NCI-H2171 (cell line): ENCODE results near the gene WDR33.

Experiments used
- DNase-seq: peaks from one replicate; lab custom pipeline; 2025; lab: John Stamatoyannopoulos, UW

The WDR33 gene

GRCh38 chr2:127719301-127720218 is 91.4 kb downstream of the WDR33 start:
- DNase-seq, result no peak

- DNase-seq, result no peak
These were observed 92.7 kb downstream of the WDR33 start for GRCh38 chr2:127718271-127718670.

GRCh38 chr2:127715778-127716449 is 95.1 kb downstream of the WDR33 start:
- DNase-seq, result no peak

GRCh38 chr2:127713562-127713961 is 97.4 kb downstream of the WDR33 start:
- no peak for DNase-seq

- DNase-seq, result no peak
These were observed 98.0 kb downstream of the WDR33 start for GRCh38 chr2:127712999-127713398.

- DNase-seq, result no peak
These were observed 101.6 kb downstream of the WDR33 start for GRCh38 chr2:127709336-127709735.

DNA sequence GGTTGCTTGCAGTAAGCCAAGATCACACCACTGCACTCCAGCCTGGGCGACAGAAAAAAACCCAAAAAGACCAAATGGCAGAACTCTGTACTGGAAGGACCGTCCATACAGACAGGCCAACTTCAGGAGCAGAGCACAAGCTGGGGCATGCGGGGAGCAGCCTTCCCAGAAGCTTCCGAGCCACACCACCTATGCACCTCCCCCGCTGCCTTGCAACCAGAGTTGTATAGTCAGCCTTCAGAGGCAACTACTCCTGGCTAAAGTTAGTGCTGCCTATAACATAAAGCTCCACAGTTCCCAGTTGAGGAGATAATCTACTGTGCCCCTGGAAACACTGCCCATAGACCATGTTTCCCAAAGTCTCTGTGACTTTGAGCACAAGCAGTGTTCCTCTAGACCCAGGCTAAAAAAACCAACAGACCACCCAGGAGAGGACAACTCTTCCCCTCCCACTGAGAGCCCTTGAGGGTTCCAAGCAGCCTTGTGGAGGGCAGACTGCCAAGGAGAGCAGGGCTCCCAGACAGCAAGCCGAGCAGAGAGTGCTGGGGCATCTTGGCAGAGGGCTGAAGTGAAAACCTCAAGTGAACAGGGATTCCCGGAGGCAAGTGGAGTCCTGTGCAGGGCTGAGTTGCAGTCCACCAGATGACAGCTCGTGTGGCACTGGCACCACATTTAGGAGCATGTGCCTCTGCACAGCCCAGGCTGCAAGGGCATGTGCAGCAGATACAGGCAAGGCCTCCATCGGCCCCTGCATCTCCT is 102.9 kb downstream of the WDR33 start:
- DNase-seq, result no peak

- DNase-seq, result no peak
These were observed 104.6 kb downstream of the WDR33 start for GRCh38 chr2:127706215-127706990.

DNA sequence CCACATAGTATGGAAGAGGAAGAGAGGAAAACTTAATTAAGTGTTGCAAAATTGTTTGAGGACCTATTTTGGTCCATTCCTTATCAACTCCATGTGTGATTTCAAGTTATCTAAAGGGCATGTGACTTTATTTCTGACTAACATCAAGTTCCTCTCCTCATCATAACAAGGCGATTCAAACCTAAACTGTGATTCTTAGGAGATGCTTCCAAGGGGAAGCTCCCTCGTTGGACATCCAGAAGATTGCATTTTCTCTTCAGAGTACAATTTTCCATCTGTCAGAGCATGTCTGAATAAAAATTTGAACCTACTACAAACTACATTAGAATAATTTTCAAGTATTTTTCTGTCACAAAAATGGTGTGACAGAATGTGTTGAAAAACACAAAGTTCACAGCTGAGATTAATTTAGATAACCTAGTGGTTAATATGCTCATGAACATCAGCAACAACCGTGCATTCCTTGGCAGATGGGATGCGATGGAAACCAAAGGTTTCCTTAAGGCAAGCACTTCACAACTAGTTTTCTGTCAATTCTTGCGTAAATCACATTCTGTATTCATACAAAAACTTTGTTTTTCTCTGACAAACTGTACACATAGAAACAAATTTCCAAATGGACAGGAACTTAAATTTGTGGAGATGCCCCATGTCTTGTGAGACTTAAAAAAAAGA is 105.4 kb downstream of the WDR33 start:
- DNase-seq, result no peak

DNA sequence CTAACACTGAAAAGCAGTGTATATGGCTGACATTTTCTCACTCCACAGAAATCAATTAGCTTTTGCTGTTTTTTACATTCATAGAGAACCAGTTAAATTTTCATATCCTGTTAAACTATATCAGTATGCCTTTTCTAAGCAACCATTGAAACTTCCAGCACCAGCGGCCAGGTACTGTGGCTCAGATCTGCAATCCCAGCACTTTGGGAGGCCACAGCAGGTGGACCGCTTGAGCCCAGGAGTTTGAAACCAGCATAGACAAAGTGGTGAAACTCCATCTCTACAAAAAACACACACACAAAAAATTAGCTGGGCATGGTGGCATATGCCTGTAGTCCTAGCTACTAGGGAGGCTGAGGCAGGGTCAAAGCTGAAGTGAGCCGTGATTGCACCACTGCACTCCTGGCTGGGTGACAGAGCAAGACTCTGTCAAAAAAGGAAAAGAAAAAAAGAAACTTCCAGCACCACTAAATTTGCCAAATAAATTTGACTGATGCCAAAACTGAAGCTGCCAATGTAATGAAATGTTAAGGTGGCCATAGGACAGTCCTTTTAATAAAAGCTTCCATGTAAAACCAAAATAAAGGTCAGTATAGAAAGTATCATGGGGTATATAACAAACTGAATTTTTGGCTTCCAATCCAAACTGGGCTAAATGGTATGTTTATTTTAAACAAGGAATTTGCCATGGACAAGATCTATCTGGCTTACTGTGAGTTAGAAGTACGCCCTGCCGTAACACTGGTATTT is 106.2 kb downstream of the WDR33 start:
- DNase-seq, result no peak

GRCh38 chr2:127703282-127703681 is 107.7 kb downstream of the WDR33 start:
- DNase-seq, result no peak

GRCh38 chr2:127702395-127703009 is 108.5 kb downstream of the WDR33 start:
- no peak for DNase-seq

DNA sequence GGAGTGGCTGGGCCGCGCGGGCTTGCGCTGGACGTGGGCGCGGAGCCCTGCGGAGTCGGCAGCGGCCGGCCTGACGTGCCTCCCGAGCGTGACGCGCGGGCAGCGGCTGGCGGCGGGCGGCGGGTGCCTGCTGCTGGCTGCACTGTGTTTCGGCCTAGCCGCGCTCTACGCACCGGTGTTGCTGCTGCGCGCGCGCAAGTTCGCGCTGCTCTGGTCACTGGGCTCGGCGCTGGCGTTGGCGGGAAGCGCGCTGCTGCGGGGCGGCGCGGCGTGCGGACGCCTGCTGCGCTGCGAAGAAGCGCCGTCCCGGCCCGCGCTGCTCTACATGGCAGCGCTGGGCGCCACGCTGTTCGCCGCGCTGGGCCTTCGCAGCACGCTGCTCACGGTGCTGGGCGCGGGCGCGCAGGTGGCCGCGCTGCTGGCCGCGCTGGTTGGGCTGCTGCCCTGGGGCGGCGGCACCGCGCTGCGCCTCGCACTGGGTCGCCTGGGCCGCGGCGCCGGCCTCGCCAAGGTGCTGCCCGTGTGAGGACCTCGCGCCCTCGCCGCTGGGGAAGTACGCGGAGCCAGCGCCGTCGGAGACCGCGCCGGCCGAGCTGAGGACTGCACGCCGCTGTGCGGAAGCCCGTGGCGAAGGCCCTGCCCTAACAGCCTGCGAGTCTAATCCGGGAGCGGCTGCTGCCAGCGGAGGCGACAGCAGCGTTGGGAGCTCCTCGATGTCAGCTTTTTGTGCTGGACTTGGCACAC is 109.1 kb downstream of the WDR33 start:
- peak; percentile 75 for DNase-seq

GRCh38 chr2:127701193-127701650 is 109.7 kb downstream of the WDR33 start, which contains the start of gene SFT2D3:
TSS of gene SFT2D3 (plus strand) at chr2:127701497. CDS start at chr2:127701529, 32 bp downstream.
- peak; percentile 82 for DNase-seq

DNA sequence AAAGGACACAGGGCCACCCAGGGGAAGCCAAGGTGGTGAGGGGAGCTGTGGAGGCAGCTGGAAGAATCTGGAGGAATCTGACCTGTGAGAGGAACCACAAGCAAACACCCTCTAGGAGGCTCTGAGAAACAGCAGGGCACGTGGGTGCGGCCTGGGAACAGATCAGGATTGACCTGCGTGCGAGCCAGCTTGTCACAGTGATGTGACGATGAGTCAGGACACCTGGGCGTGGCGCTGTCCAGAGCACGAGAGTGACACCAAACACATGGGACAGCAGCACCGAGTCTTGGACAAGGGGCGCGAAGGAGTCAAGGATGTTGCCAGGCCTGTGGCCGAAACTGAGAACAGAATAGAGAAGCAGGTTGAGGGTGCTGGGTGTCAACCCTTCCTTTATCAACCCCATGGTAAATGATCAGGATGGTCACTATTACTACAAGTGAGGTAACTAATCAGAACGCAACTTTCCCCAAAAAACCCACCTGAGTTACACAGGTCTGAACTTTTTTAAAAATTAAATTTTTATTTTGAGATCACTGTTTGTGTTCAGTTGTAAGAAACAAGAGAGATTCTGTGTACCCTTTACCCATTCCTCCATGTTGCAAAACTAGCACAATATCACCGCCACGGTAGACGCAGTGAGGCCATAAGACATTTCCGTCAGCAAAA is 110.3 kb downstream of the WDR33 start:
- no peak for DNase-seq

GRCh38 chr2:127698553-127699355 is 112.2 kb downstream of the WDR33 start:
- no peak for DNase-seq

DNA sequence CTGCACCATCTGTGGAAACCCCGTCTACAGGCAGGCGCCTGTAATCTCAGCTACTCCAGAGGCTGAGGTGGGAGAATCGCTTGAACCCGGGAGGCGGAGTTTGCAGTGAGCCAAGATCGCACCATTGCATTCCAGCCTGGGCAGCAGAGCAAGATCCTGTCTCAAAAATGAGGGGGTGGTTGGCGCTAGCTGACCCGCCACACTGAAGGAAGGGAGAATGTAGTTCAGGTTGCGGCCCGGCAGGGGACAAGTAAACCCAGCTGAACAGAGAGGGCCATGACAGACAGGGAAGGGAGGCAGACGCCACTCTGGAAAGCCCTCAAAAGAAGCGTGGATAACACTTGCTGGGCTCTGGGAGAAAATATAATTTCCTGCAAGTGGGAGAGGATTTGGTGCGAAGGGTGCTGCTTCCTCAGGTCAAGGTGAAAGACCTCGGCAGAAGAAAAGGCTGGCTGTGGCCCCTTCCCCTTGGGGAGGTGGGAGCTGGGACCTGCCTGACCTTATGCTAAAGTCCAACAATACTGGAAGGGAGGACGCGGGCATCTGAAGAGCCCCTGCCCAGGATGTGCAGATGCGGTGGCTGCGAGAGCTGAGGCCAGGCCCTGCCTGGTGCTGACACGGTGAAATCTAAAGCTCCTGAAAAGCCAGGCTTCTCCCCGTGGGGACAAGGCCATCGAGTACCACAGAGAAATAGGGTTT is 113.3 kb downstream of the WDR33 start:
- no peak for DNase-seq
